ENCODE data around the gene ANKH.

DNA sequence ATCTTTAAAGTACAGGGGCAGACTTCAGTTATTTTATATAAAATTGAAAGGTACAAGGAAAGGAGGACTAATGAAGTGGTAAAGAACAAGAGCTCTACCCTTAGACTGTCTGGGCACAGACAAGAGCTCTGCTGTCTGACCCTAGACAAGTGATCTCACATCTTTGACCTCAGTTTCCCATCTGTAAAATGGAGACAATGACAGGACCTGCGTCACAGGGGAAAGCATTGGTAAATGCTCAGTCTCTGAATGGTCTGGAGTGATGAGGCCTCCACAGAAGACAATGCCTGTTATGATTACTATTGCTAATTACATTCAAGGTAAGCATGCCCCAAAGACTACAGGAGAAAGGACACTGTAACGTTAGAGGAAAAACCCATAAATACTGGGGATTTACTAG lies 37.5 kb downstream of the ANKH start:
- TF ChIP-seq, protein P1, sequence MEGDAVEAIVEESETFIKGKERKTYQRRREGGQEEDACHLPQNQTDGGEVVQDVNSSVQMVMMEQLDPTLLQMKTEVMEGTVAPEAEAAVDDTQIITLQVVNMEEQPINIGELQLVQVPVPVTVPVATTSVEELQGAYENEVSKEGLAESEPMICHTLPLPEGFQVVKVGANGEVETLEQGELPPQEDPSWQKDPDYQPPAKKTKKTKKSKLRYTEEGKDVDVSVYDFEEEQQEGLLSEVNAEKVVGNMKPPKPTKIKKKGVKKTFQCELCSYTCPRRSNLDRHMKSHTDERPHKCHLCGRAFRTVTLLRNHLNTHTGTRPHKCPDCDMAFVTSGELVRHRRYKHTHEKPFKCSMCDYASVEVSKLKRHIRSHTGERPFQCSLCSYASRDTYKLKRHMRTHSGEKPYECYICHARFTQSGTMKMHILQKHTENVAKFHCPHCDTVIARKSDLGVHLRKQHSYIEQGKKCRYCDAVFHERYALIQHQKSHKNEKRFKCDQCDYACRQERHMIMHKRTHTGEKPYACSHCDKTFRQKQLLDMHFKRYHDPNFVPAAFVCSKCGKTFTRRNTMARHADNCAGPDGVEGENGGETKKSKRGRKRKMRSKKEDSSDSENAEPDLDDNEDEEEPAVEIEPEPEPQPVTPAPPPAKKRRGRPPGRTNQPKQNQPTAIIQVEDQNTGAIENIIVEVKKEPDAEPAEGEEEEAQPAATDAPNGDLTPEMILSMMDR (IDR thresholded peaks at IDR 0.05), result no peak
- TF ChIP-seq CEBPB (IDR thresholded peaks at IDR 0.05) (no peak), POLR2A (IDR thresholded peaks at IDR 0.05; ENCODE audit: low read length) (no peak), EHMT2 (IDR thresholded peaks at IDR 0.05; ENCODE audit: low read depth) (no peak), JUN (IDR thresholded peaks at IDR 0.05) (no peak), HMGXB4 (CRISPR knock-in tag; IDR thresholded peaks at IDR 0.05; ENCODE audit: borderline replicate concordance) (no peak), MYC (IDR thresholded peaks at IDR 0.05; ENCODE audit: borderline replicate concordance, low read length) (no peak), CHD2 (IDR thresholded peaks at IDR 0.05; ENCODE audit: low read length, partially characterized antibody) (no peak), FOSL2 (IDR thresholded peaks at IDR 0.05) (no peak), FOSL2 (CRISPR knock-in tag; IDR thresholded peaks at IDR 0.05) (no peak)
- TF ChIP-seq, protein P2, sequence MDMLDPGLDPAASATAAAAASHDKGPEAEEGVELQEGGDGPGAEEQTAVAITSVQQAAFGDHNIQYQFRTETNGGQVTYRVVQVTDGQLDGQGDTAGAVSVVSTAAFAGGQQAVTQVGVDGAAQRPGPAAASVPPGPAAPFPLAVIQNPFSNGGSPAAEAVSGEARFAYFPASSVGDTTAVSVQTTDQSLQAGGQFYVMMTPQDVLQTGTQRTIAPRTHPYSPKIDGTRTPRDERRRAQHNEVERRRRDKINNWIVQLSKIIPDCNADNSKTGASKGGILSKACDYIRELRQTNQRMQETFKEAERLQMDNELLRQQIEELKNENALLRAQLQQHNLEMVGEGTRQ (IDR thresholded peaks at IDR 0.05), result no peak
